ENCODE data around the gene ABCC1.

Gene ABCC1

DNA sequence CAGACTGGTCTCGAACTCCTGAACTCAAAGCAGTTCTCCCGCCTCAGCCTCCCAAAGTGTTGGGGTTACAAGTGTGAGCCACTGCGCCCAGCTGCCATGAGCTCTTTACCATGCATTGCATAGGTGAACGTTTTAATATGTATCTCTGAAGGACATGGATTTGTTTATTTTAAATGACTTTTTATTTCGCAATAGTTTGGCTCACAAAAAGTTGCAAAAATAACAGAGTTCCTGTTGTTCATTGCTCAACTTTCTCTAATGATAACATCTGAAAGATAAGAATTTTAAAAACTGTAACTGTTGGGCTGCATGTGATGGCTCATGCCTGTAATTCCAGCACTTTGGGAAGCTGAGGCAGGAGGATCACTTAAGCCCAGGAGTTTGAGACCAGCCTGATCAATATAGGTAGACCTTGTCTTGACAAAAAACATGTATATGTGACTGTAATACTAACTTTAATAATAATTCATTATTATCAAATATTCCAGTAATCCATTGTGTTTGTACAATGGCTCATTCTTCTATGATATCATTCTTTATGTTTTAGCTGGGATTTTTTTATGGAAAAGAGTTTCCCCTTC, 80.1 kb downstream of the ABCC1 start:
- no peak for TF ChIP-seq ZFX (IDR thresholded peaks at IDR 0.05; ENCODE audit: borderline replicate concordance)
- TF ChIP-seq, protein P1, sequence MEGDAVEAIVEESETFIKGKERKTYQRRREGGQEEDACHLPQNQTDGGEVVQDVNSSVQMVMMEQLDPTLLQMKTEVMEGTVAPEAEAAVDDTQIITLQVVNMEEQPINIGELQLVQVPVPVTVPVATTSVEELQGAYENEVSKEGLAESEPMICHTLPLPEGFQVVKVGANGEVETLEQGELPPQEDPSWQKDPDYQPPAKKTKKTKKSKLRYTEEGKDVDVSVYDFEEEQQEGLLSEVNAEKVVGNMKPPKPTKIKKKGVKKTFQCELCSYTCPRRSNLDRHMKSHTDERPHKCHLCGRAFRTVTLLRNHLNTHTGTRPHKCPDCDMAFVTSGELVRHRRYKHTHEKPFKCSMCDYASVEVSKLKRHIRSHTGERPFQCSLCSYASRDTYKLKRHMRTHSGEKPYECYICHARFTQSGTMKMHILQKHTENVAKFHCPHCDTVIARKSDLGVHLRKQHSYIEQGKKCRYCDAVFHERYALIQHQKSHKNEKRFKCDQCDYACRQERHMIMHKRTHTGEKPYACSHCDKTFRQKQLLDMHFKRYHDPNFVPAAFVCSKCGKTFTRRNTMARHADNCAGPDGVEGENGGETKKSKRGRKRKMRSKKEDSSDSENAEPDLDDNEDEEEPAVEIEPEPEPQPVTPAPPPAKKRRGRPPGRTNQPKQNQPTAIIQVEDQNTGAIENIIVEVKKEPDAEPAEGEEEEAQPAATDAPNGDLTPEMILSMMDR (IDR thresholded peaks at IDR 0.05): no peak
- no peak overlapping the region for H3K27ac ChIP-seq

DNA sequence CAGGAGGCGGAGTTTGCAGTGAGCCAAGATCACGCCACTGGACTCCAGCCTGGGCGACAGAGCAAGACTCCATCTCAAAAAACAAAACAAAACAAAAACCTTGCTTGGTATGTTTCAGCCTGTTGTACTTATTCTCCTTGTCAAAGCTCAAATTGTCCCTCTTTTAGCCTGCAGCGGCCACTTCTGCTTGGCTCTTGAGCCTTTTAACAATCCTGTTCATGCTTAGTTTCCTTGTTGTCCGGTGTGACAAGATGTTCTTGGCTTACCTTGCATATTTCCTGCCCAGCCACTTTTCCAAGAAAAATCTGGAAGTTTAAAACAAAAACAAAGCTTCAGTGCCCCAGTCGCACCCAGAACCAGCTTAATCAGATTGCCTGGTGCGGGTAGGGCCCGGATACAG, 81.0 kb downstream of the ABCC1 start:
- H3K27ac ChIP-seq: no peak overlapping the region
- TF ChIP-seq, protein P1 (IDR thresholded peaks at IDR 0.05): no peak
- no peak for TF ChIP-seq ZFX (IDR thresholded peaks at IDR 0.05; ENCODE audit: borderline replicate concordance)

DNA sequence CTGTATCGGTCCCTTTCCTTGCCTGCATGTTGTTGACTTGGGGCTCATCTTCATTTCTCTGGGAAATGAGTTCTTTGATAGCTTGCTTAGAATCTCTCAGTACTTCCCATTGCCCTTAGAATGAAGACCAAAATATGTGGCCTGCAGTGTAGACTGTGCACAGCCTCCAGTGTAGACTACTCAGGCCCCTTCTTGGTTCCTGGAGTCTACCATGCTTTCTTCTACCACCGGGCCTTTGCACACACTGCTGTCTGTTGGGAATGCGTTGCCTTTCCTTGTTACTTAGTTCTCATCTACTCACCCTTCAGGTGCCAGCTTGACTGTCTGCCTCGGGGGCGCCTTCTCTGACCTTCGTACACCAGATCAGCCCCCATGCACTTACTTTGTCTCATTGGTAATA, 82.0 kb downstream of the ABCC1 start:
- TF ChIP-seq, protein P1 (IDR thresholded peaks at IDR 0.05): no peak
- TF ChIP-seq ZFX (IDR thresholded peaks at IDR 0.05; ENCODE audit: borderline replicate concordance): no peak
- H3K27ac ChIP-seq: no peak overlapping the region

DNA sequence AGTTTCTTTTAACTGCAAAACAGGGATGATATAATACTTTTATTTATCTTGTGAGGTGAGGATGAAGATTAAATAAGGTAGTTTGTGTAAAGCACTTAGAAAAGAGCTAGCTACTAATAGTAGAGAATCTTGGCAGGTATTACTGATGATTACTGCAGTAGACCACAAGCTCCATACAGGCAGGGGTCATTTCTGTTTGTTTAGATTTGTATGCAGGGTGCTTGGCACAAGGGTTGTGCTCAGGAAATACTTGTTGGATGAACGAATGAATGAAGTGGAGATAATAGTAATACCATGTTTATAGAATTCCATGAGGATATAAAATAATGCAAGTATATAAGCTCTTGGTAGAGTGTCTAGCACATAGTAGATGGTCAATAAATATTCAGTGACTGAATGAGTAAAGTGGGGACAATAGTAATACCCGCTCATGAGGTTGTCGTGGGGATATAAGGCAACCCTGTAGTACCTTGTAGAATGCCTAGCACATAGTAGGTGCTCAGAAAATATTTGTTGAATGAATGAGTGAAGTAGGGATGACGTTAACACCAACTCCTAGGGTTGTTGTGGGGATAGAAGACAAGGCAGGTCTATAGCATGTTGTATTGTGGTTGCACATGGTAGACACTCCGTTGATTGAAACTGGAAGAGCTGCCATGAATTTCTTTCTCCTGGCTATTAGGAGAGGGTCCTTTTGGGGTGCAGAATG, 83.0 kb downstream of the ABCC1 start:
- H3K27ac ChIP-seq: no peak overlapping the region
- no peak for TF ChIP-seq ZFX (IDR thresholded peaks at IDR 0.05; ENCODE audit: borderline replicate concordance)
- TF ChIP-seq, protein P1 (IDR thresholded peaks at IDR 0.05): no peak

GRCh38 chr16:16033208-16033717, 83.8 kb downstream of the ABCC1 start:
- H3K27ac ChIP-seq: no peak overlapping the region
- TF ChIP-seq, protein P1 (IDR thresholded peaks at IDR 0.05): no peak
- TF ChIP-seq ZFX (IDR thresholded peaks at IDR 0.05; ENCODE audit: borderline replicate concordance): no peak

DNA sequence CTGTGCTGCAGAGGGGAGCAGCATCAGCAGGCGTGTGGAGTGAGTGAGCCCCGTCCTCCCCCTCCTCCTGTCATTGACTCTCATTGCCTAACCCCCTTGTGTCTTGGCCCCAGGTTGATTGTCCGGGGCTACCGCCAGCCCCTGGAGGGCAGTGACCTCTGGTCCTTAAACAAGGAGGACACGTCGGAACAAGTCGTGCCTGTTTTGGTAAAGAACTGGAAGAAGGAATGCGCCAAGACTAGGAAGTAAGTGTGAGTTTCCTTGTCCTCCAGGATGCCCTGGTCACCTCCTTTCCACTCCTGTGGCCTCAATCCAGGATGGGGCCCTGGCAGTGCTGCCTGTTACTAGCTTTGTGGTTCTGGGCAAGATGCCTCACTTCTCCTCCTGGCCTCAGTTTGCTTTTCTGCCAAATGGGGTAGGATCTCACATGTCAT, 87.0 kb downstream of the ABCC1 start:
- no peak for TF ChIP-seq ZFX (IDR thresholded peaks at IDR 0.05; ENCODE audit: borderline replicate concordance)
- TF ChIP-seq, protein P1 (IDR thresholded peaks at IDR 0.05): no peak
- H3K27ac ChIP-seq: no peak overlapping the region

- no peak for TF ChIP-seq ZFX (IDR thresholded peaks at IDR 0.05; ENCODE audit: borderline replicate concordance)
- TF ChIP-seq, protein P1 (IDR thresholded peaks at IDR 0.05): no peak
- no peak overlapping the region for H3K27ac ChIP-seq
Observed at GRCh38 chr16:16037521-16037920, 88.1 kb downstream of the ABCC1 start.

All from 22Rv1 (cell line).